GM21360 (cell line): ENCODE results near the gene ASPA.
"Not testable (repeated sequence)": the region's sequence is repeated elsewhere in the genome, so short reads cannot be mapped to it uniquely, and the experiment has no call there.

Experiments used
- ATAC-seq: cut with Tn5 transposase; IDR thresholded peaks from one replicate; pipeline ENCODE4 v1.9.1; 2021; ENCODE audit warnings: mild to moderate bottlenecking, moderate library complexity; ENCODE audit not compliant: unreplicated experiment

Gene ASPA

DNA sequence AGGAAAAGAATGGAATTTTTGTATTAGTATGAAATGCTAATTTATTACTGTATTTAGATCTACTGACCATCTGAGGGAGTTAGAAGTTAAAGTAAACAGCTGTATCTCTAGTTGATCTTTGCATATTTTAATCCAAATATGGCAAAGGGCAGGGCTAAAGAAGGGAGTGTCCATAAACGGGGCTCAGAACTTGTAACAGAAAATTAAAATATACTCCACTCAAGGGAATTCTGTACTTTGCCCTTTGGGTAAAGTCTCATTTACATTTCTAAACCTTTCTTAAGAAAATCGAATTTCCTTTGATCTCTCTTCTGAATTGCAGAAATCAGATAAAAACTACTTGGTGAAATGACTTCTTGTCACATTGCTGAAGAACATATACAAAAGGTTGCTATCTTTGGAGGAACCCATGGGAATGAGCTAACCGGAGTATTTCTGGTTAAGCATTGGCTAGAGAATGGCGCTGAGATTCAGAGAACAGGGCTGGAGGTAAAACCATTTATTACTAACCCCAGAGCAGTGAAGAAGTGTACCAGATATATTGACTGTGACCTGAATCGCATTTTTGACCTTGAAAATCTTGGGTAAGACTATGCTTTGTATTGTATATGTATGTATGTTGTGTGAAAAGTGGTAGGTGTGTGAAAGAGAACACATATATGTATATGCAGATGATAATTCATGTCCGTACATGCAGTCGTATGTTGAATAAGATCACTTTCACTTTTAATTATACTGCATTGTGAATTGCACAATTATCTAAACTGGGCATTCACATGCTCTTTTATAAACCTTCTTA is at the start of gene ASPA:
TSS of gene ASPA (plus strand) at position 186 of the 799 bp plus-strand sequence. CDS start at position 349, 163 bp downstream.
- no peak for ATAC-seq

DNA sequence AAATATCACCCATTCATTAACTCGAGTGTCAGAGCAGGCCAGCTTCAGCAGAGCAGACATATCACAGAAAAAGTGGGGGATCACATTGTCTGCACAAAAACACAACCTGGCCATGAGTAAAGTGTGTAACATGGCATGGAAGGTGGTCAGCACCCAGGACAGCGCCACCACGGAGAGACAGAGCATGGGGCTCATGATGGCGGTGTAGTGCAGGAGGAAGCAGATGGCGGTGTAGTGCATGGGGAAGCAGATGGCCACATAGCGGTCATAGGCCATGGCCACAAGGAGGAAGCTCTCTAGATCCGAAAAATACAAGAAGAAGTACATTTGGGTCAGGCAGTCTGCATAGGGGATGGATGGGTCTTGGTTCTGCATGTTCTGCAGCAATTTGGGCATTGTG is 42.6 kb upstream of the ASPA start:
- not testable (repeated sequence) for ATAC-seq

DNA sequence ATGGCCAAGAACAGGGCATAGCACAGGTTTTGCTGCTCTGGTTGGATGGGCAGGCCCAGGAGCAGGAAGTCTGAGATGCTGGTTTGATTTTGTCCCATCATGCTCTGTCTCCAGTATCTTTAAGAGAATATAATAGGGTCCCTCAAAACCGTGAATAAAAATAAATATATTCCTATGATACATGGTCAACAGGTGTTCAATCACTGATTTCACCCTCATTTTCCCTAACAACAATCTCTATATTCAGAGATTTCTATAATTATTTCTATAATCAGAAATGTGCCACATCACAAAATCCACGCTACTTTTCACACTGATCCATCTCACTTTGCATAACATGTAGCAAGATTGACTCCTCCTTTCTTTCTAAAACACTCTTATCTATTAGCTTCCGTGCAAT is 42.1 kb upstream of the ASPA start, which contains the start of gene OR1E2:
TSS of gene OR1E2 (minus strand) at position 101 of the 400 bp plus-strand sequence. CDS start at position 101, 0 bp downstream.
- no peak for ATAC-seq

DNA sequence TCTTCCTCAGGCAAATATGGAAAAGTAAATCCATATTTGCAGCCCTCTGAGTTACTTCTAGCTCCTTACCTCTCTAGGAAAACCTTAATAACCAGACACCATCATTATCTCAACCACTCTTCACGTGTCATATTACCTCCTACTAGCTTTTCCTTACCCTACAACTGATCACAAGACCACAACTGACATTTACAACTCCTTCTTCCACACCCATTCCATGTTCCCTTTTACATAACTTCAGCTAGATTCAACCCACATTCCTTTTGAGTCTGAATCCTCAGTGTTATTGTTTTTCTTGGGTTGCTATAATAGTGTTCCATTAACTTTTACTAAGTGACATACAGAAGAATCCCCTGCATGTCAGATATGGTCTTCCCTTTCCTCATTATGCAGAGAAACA is 37.4 kb upstream of the ASPA start:
- no peak for ATAC-seq

DNA sequence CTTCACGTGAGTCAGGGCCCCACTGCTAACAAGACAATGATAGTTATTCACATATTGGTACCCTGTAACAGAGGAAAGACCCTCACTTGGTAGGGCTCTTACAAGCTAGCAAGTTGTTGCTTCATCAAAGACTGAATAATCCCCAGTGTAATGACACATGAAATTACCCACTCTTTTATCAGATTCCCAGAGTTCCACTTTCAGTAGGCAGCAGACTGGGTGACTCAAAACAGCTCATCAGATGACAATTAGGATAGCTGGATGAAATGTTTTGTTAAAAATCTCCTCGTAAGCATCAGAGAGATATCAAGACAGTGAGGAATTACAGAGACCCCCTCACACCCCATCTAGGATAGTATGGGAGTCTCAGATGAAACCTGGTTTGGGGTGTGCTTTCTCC is 35.3 kb upstream of the ASPA start:
- ATAC-seq = no peak

DNA sequence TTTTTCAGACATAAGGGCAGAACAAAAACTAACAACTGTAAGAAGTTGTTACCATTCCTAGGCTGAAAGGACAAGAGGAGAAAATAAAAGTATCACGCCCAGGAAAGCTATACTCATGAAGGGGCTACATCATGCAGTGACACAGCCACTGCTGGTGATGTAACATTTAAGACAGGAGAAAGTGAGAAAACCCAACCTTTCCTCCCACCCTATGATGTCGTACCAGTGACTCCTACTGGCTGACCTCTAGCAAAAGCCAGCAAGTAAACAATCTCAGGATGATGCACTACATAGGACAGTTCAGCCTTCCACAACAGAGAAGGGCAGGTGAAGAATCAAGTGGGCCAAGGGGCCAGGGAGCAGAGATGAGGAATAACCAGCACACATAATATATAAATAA is 28.2 kb upstream of the ASPA start:
- ATAC-seq = no peak

DNA sequence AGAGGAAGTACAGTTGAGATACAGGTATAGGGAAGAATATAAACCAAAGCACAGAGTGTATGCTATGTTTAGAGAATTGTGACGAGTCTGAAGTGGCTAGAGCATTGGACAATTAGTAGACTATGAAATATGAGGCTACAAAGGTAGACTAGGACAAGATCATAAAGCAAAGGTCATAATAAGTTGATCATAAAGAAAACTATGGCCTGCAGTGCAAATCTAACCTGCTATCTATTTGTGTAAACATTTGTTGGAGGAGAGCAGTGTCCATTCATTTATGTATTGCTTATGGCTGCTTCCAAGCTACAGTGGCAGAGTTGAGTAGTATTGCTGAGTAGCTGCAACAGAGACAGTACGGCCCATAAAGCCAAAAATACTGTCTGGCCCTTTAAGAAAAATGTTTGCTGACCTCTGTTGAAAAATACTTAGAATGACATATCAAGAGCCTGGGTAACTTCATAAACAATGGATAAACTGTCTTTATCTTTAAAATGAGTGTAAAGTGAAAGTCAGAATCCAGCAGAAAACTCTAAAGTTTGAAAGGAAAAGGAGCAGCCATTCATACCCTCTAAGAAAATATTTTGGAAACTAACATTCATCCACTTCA is 27.6 kb upstream of the ASPA start:
- no peak for ATAC-seq

DNA sequence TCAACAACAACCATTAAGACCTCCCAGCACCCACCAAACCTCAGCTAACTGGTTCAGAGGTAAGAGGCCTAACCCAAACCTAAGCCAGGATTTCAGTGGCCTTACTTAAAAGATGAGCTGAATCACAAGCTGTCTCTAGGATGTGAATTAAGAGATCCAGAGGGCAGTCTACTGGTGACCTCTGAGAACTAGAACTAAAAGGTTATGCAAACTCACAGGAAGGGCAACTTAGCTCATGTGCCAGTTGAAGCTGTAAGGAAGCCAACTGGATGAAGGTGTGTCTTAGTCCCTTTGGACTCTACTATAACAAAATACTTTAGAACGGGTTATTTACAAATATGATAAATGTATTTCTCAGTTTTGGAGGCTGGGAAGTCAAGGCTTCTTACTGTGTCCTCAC is 9.4 kb upstream of the ASPA start:
- ATAC-seq = not testable (repeated sequence)

DNA sequence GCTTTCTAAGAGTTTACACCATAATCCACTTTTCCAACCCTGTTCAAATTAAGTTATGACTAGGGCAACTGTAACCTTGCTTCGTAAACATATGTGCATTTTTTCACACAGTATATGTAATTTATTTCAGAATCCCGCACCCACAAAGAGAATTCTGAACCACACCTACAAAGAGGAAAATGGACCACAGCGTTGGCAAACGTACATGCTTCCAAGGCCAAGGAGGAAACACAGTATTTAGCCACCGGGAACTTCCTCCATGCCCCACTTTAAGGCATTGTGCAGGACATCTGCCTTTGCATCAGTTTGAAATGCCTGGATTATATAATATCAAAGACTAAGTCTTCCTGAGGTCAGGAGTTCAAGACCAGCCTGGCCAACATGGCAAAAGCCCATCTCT is 6.3 kb upstream of the ASPA start:
- no peak for ATAC-seq

DNA sequence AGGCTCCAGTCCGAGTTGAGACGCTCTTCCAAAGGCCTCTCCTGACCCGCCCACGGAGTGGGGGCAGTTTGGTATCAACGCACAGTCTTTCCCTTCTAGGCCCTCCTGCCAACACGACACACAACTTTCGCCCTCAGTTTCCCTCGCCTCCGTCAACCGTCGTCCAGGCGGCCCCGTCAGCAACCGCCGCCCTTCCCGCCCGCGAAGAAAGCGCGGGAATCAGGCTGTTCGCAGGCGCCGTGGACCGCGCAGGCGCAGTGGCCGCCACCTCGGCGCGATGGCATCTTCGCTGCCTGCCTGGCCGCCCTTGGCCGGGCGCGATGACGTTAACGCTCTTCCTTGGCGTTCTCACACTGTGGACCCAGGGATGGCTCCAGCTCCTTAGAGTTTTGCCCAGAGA is 4.2 kb upstream of the ASPA start, which contains the start of gene SPATA22:
TSS of gene SPATA22 (minus strand) at position 221 of the 400 bp plus-strand sequence. CDS start 2,494 bp downstream, outside the sequence.
- no peak for ATAC-seq

DNA sequence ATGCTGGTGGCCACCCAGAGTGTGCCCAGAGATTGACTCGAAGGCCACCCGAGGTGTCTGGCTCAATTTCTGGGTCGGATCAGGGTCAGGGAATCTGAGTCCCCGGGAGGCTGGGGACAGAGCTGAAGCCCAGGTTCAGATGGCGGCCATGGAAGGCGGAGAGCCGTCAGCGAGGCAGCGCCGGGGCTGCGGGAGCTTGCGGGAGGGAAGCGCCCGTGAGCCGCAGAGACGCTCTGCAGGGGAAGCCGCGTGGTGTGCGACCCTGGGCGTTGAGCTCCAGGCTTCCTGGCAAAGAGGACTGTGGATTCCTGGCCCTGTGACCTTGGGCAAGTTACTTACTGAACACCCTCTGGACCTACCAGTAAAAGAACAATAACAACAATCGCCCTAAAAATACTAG is 3.7 kb upstream of the ASPA start:
- ATAC-seq = no peak

DNA sequence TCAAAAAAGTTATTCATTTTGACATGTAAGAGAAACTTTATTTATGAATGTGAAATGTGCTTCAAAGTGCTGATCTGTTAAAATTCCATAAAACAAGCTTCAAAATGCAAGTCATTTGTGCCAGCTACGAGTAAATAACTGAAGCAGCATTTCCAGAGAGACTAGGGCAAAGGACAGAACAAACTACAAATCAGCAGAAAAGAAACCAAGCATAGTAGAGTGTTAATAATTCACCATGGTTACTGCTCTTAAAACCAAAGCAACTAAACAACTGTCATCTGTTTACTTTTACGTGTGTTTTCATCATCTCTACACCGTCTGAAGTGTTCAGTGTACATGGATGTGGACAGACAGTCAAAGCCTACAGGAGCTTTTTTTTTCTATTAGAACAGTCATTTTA is 1.6 kb upstream of the ASPA start:
- ATAC-seq = no peak

DNA sequence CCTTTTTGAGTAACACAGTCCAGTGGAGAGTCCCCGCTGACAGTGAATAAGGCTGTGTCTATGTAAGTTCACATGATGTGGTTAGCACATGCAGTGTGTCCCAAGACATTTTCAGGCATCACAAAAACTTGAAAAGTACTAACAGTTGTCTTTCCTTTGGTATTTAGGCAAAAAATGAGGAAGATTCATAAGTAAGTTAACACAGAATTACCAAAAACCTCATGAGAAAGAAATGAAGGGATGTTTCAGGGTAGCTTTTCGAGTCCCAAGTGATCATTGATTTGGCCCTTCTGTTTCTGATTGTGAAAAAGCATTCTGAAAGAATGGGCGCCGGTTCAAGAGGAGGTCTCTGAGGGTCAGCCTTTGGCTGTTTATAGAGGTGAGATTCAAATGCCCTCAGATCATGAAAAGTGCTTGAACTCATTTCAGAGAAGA is 529 bp upstream of the ASPA start:
- ATAC-seq = no peak

DNA sequence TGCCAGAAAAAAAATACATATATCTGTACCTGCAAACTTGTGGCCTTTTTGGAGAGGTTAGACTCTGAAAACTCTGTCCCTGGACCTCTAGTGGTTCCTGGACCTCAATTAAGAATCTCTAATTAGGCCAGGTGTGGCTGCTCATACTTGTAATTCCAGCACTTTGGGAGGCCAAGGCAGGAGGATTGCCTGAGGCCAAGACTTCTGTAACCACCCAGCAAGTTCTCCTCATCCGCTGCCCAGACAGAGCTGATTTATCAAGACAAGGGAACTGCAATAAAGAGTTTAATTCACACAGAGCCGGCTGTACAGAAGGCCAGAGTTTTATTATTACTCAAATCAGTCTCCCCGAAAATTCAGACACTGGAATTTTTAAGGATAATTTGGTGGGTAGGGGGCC is 4.2 kb downstream of the ASPA start:
- no peak for ATAC-seq

DNA sequence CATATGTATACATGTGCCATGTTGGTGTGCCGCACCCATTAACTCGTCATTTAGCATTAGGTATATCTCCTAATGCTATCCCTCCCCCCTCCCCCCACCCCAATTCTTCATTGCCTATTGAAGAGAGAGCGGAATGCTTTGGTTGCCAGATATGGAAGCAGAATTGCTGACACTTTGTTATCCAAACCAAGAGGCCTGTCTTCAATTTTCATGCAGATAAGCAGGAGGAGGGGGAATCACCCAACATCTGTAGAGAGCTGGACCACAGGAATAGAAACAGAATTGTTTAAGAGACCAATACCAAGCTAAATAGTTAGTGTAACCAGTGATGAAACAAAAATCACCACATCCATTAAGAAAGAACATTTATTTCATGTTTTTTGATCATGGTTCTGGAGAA is 7.1 kb downstream of the ASPA start:
- no peak for ATAC-seq

DNA sequence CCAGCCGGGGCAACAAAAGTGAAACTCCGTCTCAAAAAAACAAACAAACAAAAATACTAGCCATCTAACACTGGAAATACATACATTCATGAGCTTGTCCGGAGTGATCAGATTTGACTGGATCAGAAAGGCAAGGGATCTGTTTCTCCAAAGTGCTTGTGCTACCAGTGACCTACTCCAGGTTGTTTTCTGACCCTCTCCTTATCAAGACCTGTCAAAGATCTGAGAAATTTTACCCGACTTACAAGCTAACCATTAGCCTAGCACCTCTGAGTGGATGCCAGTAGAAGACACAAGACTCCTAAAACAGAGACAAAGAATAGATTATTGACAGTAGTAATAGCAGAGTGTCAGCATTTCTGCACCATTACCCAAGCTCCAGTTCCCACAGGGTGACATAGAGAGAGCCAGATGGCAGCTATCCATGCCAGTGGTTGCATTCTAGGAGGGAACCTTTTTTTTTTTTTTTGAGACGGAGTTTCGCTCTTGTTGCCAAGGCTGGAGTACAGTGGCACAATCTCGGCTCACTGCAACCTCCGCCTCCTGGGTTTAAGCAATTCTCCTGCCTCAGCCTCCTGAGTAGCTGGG is 9.8 kb downstream of the ASPA start:
- ATAC-seq = no peak

DNA sequence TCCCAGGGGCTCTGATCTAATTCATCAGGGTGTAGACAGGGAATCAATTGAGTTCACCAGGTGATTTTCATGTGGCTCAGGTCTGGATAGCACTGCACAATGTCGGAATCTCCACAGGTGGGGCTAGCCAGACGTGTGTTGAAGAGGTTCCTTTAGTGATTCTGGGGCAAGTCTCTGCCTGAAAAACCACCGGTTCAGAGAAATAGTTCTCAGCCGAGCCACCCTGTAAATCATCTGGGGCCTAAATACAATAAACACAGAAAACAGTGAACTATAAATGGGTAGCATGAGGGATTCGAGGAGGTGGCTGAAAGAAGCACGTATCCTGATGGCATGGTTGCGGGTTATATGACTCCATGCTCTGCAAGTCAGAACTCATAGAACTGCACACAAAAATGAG is 21.3 kb downstream of the ASPA start:
- no peak for ATAC-seq

DNA sequence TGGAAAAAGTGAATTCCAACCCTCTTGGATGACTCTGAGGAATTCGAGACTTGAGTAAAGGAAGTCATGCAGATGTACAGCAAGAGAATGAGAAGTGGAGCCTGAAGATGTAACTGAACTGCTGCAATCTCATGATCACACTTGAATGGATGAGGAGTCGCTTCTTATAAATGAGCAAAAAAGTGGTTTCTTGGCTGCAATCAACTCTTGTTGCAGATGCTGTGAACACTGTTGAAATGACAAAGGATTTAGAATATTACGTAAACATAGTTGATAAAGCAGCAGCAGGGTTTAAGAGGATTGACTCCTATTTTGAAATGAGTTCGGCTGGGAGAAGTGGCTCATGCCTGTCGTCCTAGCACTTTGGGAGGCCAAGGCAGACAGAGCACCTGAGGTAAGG is 25.5 kb downstream of the ASPA start:
- ATAC-seq = no peak

DNA sequence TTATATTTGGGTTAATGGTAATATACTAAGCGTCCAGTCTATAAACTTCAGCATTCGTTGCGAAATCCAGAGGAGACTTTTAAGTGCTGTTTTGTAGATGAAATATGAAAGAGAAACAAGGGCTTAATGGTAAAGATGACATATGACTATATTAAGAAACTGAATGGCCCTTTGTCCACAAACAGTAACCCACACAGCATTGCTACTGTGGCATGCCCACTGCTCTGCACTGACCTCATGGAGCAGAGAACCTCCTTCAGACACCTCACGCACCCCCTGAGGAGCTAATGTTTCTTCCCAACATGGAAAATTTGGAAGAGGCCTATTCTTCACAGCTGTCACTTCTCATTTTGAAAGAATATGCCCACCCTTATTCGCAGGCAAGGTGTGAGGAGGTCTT is 26.7 kb downstream of the ASPA start:
- no peak for ATAC-seq

DNA sequence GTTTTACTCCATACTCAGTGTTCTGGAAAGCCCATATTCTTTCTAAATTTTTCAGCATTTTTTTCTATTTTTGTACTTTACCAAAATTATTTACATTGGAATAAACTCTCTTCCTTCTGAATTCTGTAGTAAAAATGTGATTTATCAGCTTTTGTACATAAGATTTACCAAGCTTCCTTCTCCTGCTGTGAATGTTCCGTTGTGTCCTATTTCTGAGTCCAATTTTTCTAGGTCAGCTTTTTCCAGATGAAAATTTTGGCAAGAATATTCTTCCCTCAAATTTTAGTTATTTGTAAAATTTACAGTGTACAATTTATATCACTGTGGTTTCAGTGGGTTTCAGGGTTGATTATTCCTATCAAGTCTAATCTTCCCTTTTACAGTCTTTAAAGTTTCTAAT is 27.5 kb downstream of the ASPA start:
- no peak for ATAC-seq

DNA sequence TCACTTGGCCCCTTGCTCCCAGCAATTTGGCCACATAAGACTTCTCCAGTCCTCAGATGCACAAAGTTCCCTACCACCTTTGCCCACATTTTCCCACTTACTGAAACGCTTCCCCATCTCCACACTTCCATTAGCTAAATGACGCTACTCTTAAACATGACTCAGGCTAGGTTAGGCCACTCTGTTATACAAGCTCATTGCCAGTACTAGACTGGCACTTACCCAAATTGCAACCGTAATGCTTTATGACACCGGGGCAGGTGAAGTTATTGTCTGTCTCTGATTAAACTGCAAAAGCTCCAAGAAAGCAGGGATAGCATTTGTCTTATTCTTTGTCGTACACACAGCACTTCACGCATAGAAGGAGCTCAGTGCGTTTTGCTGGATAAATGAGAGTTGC is 29.2 kb downstream of the ASPA start:
- no peak for ATAC-seq

DNA sequence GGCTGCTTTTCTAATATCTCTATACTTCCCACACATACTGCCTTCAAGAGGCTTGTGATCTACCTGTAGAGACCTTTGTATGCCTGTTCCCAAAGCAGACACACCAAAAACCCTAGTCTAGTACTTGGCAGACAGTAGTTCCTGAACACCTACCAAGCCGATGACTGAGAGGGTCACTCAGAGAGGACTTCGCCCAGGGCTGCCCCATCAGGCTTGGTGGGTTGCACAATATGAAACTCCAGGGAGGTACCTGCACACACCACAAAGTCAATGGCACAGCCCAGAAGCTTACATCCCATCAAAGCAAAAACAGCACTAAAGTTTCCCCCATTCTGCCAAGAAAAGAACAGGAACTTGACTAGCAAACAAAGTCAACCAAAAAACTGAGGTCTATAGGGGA is 30.3 kb downstream of the ASPA start:
- ATAC-seq = no peak
